Umbilical cord (tissue), 2 donors: ENCODE data around the gene CZIB. TPM values are rescaled to one million over a fixed set of nuclear protein-coding genes. Genes with fewer than 3 reads are reported as not detected.
A peak's percentile ranks its signal among the peaks of the same experiment; 100 is the strongest.
"Not testable (repeated sequence)": the region's sequence is repeated elsewhere in the genome, so short reads cannot be mapped to it uniquely, and the experiment has no call there.

ENCODE experiments used
- DNase-seq: peaks from one replicate; pipeline ENCODE4 v3.0.0-alpha.2; 2015; ENCODE audit warnings: low spot score
- total RNA-seq: library from RNA; depleted of rRNA; stranded (reverse); fragments of >200 nt; gene quantifications from one replicate; pipeline ENCODE4 v1.2.3, GENCODE V29; 2014; ENCODE audit warnings: low replicate concordance; ENCODE audit not compliant: insufficient read depth

The CZIB gene
- total RNA-seq, 1 donor from 2014 or later: 69.6 TPM

- DNase-seq: peak; percentile 96
Observed at GRCh38 chr1:53238197-53239155, 18.0 kb upstream of the CZIB start, which contains the start of gene MAGOH. MAGOH (minus strand) TSS chr1:53238518; CDS start chr1:53238448, 70 bp downstream.

GRCh38 chr1:53237638-53238037 is 17.2 kb upstream of the CZIB start:
- DNase-seq: no peak

- no peak for DNase-seq
Observed at GRCh38 chr1:53220962-53221286, 490 bp upstream of the CZIB start.

- DNase-seq: no peak
Observed at GRCh38 chr1:53219711-53220110, 723 bp downstream of the CZIB start.

- DNase-seq: no peak
Observed at GRCh38 chr1:53218201-53218600, 2.2 kb downstream of the CZIB start.

- no peak for DNase-seq
Observed at GRCh38 chr1:53214376-53214940, 6.0 kb downstream of the CZIB start.

GRCh38 chr1:53210954-53211353 is 9.5 kb downstream of the CZIB start:
- no peak for DNase-seq

- DNase-seq: no peak
Observed at GRCh38 chr1:53210352-53210751, 10.1 kb downstream of the CZIB start.

GRCh38 chr1:53207726-53208125 is 12.7 kb downstream of the CZIB start:
- no peak for DNase-seq

- DNase-seq: no peak
Observed at GRCh38 chr1:53206735-53207379, 13.6 kb downstream of the CZIB start.

GRCh38 chr1:53206083-53206685 is 14.2 kb downstream of the CZIB start:
- not testable (repeated sequence) for DNase-seq

GRCh38 chr1:53205496-53205895 is 14.9 kb downstream of the CZIB start:
- not testable (repeated sequence) for DNase-seq

- DNase-seq: no peak
Observed at GRCh38 chr1:53203466-53203865, 17.0 kb downstream of the CZIB start.

- peak; percentile 77 for DNase-seq
Observed at GRCh38 chr1:53198241-53198651, 22.2 kb downstream of the CZIB start.

GRCh38 chr1:53197291-53198200 is 22.9 kb downstream of the CZIB start:
- peak; percentile 62 for DNase-seq

- DNase-seq: peak; percentile 97
Observed at GRCh38 chr1:53196485-53197290, 23.7 kb downstream of the CZIB start, which contains the start of gene CPT2. CPT2 (plus strand) TSS chr1:53196824; CDS start chr1:53196944, 120 bp downstream.

- DNase-seq: no peak
Observed at GRCh38 chr1:53196017-53196484, 24.4 kb downstream of the CZIB start.

- peak; percentile 75 for DNase-seq
Observed at GRCh38 chr1:53195246-53196016, 25.0 kb downstream of the CZIB start.

- DNase-seq: no peak
Observed at GRCh38 chr1:53190210-53190611, 30.2 kb downstream of the CZIB start.
